Calu3 (cell line): ENCODE results near the gene OPCML. TPM values are rescaled to one million over a fixed set of nuclear protein-coding genes. Genes with fewer than 3 reads are reported as not detected.

ENCODE experiments used
- BruUV-seq: library from RNA; stranded (reverse); fragments of 400-500 nt; replicated peaks from 2 replicates; lab custom pipeline; 2021; lab: Mats Ljungman, UMichigan
- CTCF ChIA-PET: fragments of 300-600 bp; sonication (Branson Sonifier 250); formaldehyde crosslinking; loops from one replicate; lab custom pipeline; 2022; ENCODE audit warnings: antibody characterized with exemption; lab: Charles Lee
- DNase-seq: peaks from one replicate; pipeline ENCODE4 v3.0.0; 2022
- H3K27ac Mint-ChIP-seq: one replicate; pipeline ENCODE4 v1.8.0; 2022; ENCODE audit warnings: mixed read lengths; ENCODE audit not compliant: unreplicated experiment
- H3K27me3 Mint-ChIP-seq: one replicate; pipeline ENCODE4 v1.8.0; 2022; ENCODE audit warnings: mixed read lengths; ENCODE audit not compliant: unreplicated experiment
- H3K36me3 Mint-ChIP-seq: one replicate; pipeline ENCODE4 v1.8.0; 2022; ENCODE audit warnings: mild to moderate bottlenecking, moderate library complexity, mixed read lengths; ENCODE audit not compliant: insufficient read depth, unreplicated experiment
- H3K4me1 Mint-ChIP-seq: one replicate; pipeline ENCODE4 v1.8.0; 2022; ENCODE audit warnings: mild to moderate bottlenecking, low read depth, mixed read lengths; ENCODE audit not compliant: unreplicated experiment
- H3K4me3 Mint-ChIP-seq: one replicate; pipeline ENCODE4 v1.8.0; 2022; ENCODE audit warnings: mild to moderate bottlenecking, low read depth, moderate library complexity, mixed read lengths; ENCODE audit not compliant: unreplicated experiment
- H3K9me3 Mint-ChIP-seq: one replicate; pipeline ENCODE4 v1.8.0; 2022; ENCODE audit warnings: low read depth, mixed read lengths; ENCODE audit not compliant: unreplicated experiment
- intact Hi-C: fragments of 100-400 bp; cut with micrococcal nuclease; formaldehyde crosslinking; loops from one replicate; pipeline ENCODE4 v1.10.0; 2022; ENCODE audit not compliant: unreplicated experiment
- total RNA-seq: library from RNA; stranded (reverse); gene quantifications from 2 replicates; pipeline ENCODE4 v1.2.3, GENCODE V29; 2022
- TF ChIP-seq, protein P1 (sequence below): fragments of 200-600 bp; IDR thresholded peaks from one replicate; pipeline ENCODE4 v1.8.0; 2022; ENCODE audit warnings: antibody characterized with exemption; ENCODE audit not compliant: unreplicated experiment

OPCML gene
- total RNA-seq, 1 experiment from 2014 or later: not detected

DNA sequence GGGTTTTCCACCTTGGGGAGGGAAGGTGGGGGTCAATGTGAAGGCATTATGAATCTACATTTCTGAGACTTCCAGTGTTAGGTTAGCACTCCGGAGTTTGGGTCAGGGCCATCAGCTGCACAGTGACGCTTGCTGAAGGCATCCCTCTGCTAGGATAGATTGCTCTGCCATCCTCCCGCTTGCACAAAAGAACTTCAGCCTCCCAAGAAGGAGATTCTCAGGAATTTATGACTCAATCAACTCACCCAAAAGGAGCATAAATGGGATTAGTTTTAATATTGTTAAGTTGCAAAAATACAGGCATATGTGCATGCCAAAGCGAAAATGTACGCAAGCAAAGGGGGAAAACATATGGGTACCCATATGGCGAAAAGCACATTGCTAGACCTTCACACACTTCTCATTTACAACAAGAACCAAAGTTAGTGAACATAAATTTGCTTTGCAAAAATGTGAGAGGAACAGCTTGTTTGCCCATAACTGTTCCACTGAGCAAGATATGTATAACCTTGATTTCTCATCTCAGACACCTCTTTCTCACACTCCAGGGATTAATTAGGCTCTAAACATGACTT lies 1013.0 kb downstream of the OPCML start:
- no peak for DNase-seq
- CTCF ChIA-PET: no interaction called here
- TF ChIP-seq, protein P1, sequence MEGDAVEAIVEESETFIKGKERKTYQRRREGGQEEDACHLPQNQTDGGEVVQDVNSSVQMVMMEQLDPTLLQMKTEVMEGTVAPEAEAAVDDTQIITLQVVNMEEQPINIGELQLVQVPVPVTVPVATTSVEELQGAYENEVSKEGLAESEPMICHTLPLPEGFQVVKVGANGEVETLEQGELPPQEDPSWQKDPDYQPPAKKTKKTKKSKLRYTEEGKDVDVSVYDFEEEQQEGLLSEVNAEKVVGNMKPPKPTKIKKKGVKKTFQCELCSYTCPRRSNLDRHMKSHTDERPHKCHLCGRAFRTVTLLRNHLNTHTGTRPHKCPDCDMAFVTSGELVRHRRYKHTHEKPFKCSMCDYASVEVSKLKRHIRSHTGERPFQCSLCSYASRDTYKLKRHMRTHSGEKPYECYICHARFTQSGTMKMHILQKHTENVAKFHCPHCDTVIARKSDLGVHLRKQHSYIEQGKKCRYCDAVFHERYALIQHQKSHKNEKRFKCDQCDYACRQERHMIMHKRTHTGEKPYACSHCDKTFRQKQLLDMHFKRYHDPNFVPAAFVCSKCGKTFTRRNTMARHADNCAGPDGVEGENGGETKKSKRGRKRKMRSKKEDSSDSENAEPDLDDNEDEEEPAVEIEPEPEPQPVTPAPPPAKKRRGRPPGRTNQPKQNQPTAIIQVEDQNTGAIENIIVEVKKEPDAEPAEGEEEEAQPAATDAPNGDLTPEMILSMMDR: no peak
- Mint-ChIP-seq H3K27me3 (no peaks in the 10 kb centered on the region), H3K9me3 (peaks cover 16% of the 10 kb centered on the region), H3K36me3 (no peaks in the 10 kb centered on the region), H3K4me1 (no peaks in the 10 kb centered on the region), H3K4me3 (no peak overlapping the region), H3K27ac (no peak overlapping the region)
- no TSS peak for BruUV-seq
- intact Hi-C loops: no loop called here

DNA sequence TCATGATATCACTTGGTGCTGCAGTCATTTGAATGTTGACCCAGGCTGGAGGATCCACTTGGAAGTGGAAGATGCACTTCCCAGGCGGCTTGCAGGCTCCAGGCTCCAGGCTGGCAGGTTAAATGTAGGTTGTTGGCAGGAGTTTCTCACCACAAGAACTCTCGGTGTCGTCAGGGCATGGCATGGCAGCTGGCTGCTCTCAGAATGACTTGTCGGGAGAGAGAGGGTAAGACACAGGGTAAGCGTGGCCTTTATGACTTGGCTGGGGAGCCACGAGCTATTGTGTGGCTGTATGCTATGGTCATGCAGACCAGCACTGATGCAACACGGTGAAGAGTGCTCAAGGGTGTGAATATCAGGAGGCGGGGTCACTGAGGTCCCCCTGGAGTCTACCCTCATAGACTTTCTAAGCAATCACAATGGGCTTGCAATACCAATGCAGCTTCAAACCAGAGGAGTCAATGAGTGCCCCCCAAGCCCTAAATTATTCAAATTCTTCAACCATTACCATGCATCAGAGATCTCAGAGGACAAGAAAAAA lies 1027.7 kb downstream of the OPCML start:
- intact Hi-C loops: no loop called here
- H3K4me1 Mint-ChIP-seq: no peaks in the 10 kb centered on the region
- no peak for DNase-seq
- no peaks in the 10 kb centered on the region for H3K27me3 Mint-ChIP-seq
- CTCF ChIA-PET: no interaction called here
- no peak overlapping the region for H3K4me3 Mint-ChIP-seq
- H3K36me3 Mint-ChIP-seq: no peaks in the 10 kb centered on the region
- BruUV-seq: no TSS peak
- no peak overlapping the region for H3K27ac Mint-ChIP-seq
- H3K9me3 Mint-ChIP-seq: peaks cover 20% of the 10 kb centered on the region
- TF ChIP-seq, protein P1: no peak

DNA sequence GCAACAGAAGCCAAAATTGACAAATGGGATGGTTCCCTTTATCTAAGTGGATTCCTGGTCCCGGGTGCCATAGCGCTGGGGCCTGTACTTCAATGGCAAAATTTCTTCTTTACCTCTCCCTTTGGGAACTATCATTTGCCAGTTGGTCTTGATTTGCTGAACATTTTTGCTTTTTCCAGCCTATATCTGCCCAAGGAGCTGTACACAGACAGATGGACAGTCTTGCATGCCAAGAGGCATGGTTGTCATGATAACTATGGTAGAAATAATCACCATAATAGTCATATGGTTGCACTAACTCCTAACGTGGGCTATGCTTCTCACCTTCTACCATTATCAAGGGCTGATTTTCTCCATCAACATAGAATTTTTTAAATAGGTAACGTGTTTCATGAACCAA lies 1030.9 kb downstream of the OPCML start:
- Mint-ChIP-seq H3K27ac (no peak overlapping the region), H3K9me3 (peaks cover 26% of the 10 kb centered on the region), H3K4me1 (no peaks in the 10 kb centered on the region), H3K27me3 (no peaks in the 10 kb centered on the region), H3K4me3 (no peak overlapping the region), H3K36me3 (no peaks in the 10 kb centered on the region)
- no peak for DNase-seq
- TF ChIP-seq, protein P1: no peak
- intact Hi-C loops: no loop called here
- CTCF ChIA-PET: no interaction called here
- no TSS peak for BruUV-seq

DNA sequence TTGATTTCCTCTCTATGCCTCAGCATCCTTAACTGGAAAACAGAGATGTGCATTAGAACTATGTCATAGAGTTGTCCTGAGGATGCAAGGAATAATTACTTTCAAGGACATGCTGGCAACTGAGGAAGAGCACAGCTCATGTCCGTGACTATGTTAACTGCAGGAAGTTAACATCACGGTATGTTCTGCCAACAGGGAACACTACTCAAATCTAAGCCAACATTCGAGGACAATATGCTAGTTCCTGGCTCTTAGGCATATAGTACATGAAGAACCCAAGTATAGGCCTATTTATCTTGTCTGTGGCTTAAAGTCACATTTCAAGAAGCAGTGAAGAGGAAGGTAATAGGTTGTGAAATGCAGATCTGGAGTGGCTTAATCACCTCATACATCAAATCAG lies 1032.6 kb downstream of the OPCML start:
- Mint-ChIP-seq H3K9me3 (peaks cover 17% of the 10 kb centered on the region), H3K27me3 (no peaks in the 10 kb centered on the region), H3K36me3 (no peaks in the 10 kb centered on the region), H3K4me3 (no peak overlapping the region), H3K4me1 (no peaks in the 10 kb centered on the region), H3K27ac (no peak overlapping the region)
- no TSS peak for BruUV-seq
- intact Hi-C loops: no loop called here
- CTCF ChIA-PET: no interaction called here
- TF ChIP-seq, protein P1: no peak
- DNase-seq: no peak
